Measurements from ENCODE around the gene DNAJB8.

The DNAJB8 gene

DNA sequence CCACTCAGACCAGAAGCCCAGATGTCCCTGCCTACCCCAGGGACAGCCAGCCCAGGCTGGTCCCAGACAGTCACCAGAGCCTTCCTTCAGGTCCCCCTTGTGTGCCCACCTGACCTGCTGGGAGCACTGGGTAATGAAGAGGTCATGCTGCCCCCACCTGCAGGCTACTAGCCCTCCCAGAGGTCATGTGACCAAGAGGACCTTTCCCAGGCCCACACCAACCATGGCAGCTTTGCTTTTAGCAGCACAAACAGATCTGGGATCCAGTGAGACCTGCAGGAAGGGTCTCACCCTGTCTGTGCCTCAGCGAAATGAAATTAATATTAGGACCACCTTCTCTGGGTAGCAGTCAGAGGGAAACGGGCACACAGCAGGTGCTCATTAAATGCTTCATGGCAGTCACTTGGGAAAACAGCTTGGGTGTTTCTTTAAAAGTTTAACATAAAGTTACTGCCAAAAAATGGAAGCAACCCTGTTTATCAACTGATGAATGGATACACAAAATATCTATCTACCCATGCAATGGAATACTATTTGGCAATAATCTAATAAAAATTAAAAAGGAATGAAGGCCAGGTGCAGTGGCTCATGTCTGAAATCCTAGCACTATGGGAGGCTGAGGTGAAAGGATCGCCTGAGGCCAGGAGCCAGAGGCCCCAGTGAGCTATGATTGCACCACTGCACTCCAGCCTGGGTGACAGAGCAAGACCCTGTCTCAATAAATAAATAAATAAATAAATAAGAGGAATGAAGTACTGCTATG is 43.7 kb downstream of the DNAJB8 start:
- Histone ChIP-seq H3K4me3 (ENCODE audit: low read depth, low read length) (no peak overlapping the region), H3K36me3 (ENCODE audit: control insufficient read depth, insufficient read depth, low read length) (no peaks in the 10 kb centered on the region), H3K9ac (ENCODE audit: low read length) (no peak overlapping the region), H3K9me3 (ENCODE audit: control insufficient read depth, insufficient read depth, low read depth, low read length) (peaks cover 6% of the 10 kb centered on the region), H3K4me1 (ENCODE audit: control insufficient read depth, insufficient read depth, low read length) (peaks cover 10% of the 10 kb centered on the region), H3K27me3 (ENCODE audit: control insufficient read depth, insufficient read depth, low read length) (peaks cover 36% of the 10 kb centered on the region), H3K27ac (ENCODE audit: low read depth, low read length) (no peak overlapping the region)

DNA sequence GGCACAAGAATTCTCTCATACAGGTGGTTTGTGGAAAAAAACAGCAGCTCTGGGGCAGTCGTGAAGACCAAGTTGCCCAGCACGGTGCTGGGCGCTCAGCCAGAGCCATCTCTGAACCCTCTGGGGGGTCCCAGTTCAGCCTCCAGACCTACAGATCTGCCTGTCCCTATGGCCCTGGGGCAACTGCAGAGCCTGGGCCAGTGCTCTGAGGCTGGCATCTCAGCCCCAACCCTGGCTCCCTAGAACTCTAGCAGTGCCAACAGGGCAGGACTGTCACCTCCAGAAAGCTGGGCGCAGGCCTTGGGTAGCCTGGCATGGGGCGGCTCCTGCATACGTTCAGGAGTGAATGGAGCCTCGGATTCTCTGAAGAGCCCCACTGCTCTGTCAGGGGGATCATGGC is 44.7 kb downstream of the DNAJB8 start:
- no peaks in the 10 kb centered on the region for H3K36me3 ChIP-seq (ENCODE audit: control insufficient read depth, insufficient read depth, low read length)
- H3K27ac ChIP-seq (ENCODE audit: low read depth, low read length): no peak overlapping the region
- H3K4me1 ChIP-seq (ENCODE audit: control insufficient read depth, insufficient read depth, low read length): peaks cover 9% of the 10 kb centered on the region; the same call in 1 of the 2 replicates
- H3K4me3 ChIP-seq (ENCODE audit: low read depth, low read length): no peak overlapping the region
- H3K27me3 ChIP-seq (ENCODE audit: control insufficient read depth, insufficient read depth, low read length): peaks cover 27% of the 10 kb centered on the region
- H3K9me3 ChIP-seq (ENCODE audit: control insufficient read depth, insufficient read depth, low read depth, low read length): peaks cover 6% of the 10 kb centered on the region
- H3K9ac ChIP-seq (ENCODE audit: low read length): no peak overlapping the region

GRCh38 chr3:128421439-128421836 is 45.3 kb downstream of the DNAJB8 start:
- H3K27me3 ChIP-seq (ENCODE audit: control insufficient read depth, insufficient read depth, low read length): peaks cover 22% of the 10 kb centered on the region
- no peak overlapping the region for H3K9ac ChIP-seq (ENCODE audit: low read length)
- H3K9me3 ChIP-seq (ENCODE audit: control insufficient read depth, insufficient read depth, low read depth, low read length): peaks cover 6% of the 10 kb centered on the region
- H3K4me3 ChIP-seq (ENCODE audit: low read depth, low read length): no peak overlapping the region
- no peaks in the 10 kb centered on the region for H3K36me3 ChIP-seq (ENCODE audit: control insufficient read depth, insufficient read depth, low read length)
- H3K27ac ChIP-seq (ENCODE audit: low read depth, low read length): no peak overlapping the region
- peaks cover 14% of the 10 kb centered on the region; the same call in 1 of the 2 replicates for H3K4me1 ChIP-seq (ENCODE audit: control insufficient read depth, insufficient read depth, low read length)

GRCh38 chr3:128420720-128421438 is 45.8 kb downstream of the DNAJB8 start:
- peaks cover 18% of the 10 kb centered on the region for H3K27me3 ChIP-seq (ENCODE audit: control insufficient read depth, insufficient read depth, low read length)
- H3K27ac ChIP-seq (ENCODE audit: low read depth, low read length): no peak overlapping the region
- H3K4me3 ChIP-seq (ENCODE audit: low read depth, low read length): no peak overlapping the region
- H3K36me3 ChIP-seq (ENCODE audit: control insufficient read depth, insufficient read depth, low read length): no peaks in the 10 kb centered on the region
- H3K9ac ChIP-seq (ENCODE audit: low read length): no peak overlapping the region
- H3K4me1 ChIP-seq (ENCODE audit: control insufficient read depth, insufficient read depth, low read length): peaks cover 15% of the 10 kb centered on the region; the same call in 1 of the 2 replicates
- peaks cover 6% of the 10 kb centered on the region for H3K9me3 ChIP-seq (ENCODE audit: control insufficient read depth, insufficient read depth, low read depth, low read length)

DNA sequence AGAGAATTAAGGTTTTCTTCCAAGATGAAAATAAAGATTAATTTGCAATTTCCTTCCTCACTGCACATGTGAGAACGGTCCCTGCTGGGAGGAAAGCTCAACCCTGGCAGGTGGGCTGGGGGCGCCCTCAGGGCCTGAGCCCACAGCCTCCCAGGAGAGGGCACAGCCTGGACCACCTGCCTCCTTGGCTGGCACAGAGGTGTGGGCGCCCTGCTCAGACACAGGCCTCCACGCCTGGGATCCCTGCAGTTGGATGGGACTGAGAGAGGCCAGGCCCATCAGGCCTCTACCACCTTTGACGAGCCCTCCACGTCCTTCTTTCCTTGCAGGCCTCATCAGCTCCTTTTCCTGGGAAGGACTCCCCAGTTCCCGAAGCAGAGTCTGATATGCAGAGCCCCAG is 46.4 kb downstream of the DNAJB8 start:
- H3K4me1 ChIP-seq (ENCODE audit: control insufficient read depth, insufficient read depth, low read length): peaks cover 15% of the 10 kb centered on the region; the same call in 1 of the 2 replicates
- H3K27ac ChIP-seq (ENCODE audit: low read depth, low read length): no peak overlapping the region
- peaks cover 6% of the 10 kb centered on the region for H3K9me3 ChIP-seq (ENCODE audit: control insufficient read depth, insufficient read depth, low read depth, low read length)
- H3K36me3 ChIP-seq (ENCODE audit: control insufficient read depth, insufficient read depth, low read length): no peaks in the 10 kb centered on the region
- no peak overlapping the region for H3K4me3 ChIP-seq (ENCODE audit: low read depth, low read length)
- H3K27me3 ChIP-seq (ENCODE audit: control insufficient read depth, insufficient read depth, low read length): peaks cover 12% of the 10 kb centered on the region
- no peak overlapping the region for H3K9ac ChIP-seq (ENCODE audit: low read length)

- H3K4me3 ChIP-seq (ENCODE audit: low read depth, low read length): no peak overlapping the region
- no peak overlapping the region for H3K9ac ChIP-seq (ENCODE audit: low read length)
- no peaks in the 10 kb centered on the region for H3K36me3 ChIP-seq (ENCODE audit: control insufficient read depth, insufficient read depth, low read length)
- H3K4me1 ChIP-seq (ENCODE audit: control insufficient read depth, insufficient read depth, low read length): peaks cover 15% of the 10 kb centered on the region; the same call in 1 of the 2 replicates
- no peak overlapping the region for H3K27ac ChIP-seq (ENCODE audit: low read depth, low read length)
- H3K27me3 ChIP-seq (ENCODE audit: control insufficient read depth, insufficient read depth, low read length): 0 out of 2 replicates have a peak, but pooled peaks cover 6% of the 10 kb centered on the region
- peaks cover 6% of the 10 kb centered on the region for H3K9me3 ChIP-seq (ENCODE audit: control insufficient read depth, insufficient read depth, low read depth, low read length)
Measured at GRCh38 chr3:128419311-128419710, 47.4 kb downstream of the DNAJB8 start.

GRCh38 chr3:128418900-128419299 is 47.8 kb downstream of the DNAJB8 start:
- peaks cover 6% of the 10 kb centered on the region for H3K9me3 ChIP-seq (ENCODE audit: control insufficient read depth, insufficient read depth, low read depth, low read length)
- H3K4me1 ChIP-seq (ENCODE audit: control insufficient read depth, insufficient read depth, low read length): peaks cover 15% of the 10 kb centered on the region; the same call in 1 of the 2 replicates
- H3K9ac ChIP-seq (ENCODE audit: low read length): no peak overlapping the region
- no peaks in the 10 kb centered on the region for H3K36me3 ChIP-seq (ENCODE audit: control insufficient read depth, insufficient read depth, low read length)
- H3K27me3 ChIP-seq (ENCODE audit: control insufficient read depth, insufficient read depth, low read length): 0 out of 2 replicates have a peak, but pooled peaks cover 1% of the 10 kb centered on the region
- no peak overlapping the region for H3K4me3 ChIP-seq (ENCODE audit: low read depth, low read length)
- H3K27ac ChIP-seq (ENCODE audit: low read depth, low read length): no peak overlapping the region

DNA sequence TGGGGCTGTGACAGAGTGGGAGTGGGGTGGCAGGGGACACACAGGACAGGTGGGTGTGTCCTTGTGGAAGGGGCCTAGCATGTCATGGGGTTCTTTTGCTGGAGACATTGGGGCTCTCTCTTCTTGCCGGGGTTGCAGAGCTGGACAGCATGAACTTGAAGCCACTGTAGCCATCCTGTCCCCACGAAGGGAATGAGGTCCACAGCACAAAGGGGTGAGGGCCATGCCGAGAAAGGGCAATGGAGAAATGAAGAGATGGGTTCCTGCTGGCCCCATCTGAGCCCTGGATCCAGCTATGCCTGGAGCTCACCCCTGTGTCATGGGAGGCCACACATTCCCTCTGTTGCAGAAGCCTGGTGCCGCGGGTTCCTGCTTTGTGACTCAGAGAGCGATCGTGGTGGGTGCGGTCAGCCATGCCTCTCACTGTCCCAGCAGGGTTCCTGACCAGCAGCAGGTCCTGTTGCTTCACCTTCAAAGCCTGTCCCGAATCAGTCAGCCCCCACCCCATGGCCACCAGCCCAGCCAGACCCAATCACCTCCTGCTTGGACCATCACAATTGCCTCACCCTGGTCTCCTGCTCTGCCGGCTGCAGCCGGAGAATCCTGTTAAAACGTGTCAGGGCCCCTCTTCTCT is 50.0 kb downstream of the DNAJB8 start:
- Histone ChIP-seq H3K4me1 (ENCODE audit: control insufficient read depth, insufficient read depth, low read length) (peaks cover 31% of the 10 kb centered on the region), H3K27ac (ENCODE audit: low read depth, low read length) (no peak overlapping the region), H3K9ac (ENCODE audit: low read length) (peak overlapping the region; percentile 11), H3K4me3 (ENCODE audit: low read depth, low read length) (no peak overlapping the region), H3K9me3 (ENCODE audit: control insufficient read depth, insufficient read depth, low read depth, low read length) (peaks cover 6% of the 10 kb centered on the region), H3K36me3 (ENCODE audit: control insufficient read depth, insufficient read depth, low read length) (no peaks in the 10 kb centered on the region), H3K27me3 (ENCODE audit: control insufficient read depth, insufficient read depth, low read length) (no peaks in the 10 kb centered on the region)

DNA sequence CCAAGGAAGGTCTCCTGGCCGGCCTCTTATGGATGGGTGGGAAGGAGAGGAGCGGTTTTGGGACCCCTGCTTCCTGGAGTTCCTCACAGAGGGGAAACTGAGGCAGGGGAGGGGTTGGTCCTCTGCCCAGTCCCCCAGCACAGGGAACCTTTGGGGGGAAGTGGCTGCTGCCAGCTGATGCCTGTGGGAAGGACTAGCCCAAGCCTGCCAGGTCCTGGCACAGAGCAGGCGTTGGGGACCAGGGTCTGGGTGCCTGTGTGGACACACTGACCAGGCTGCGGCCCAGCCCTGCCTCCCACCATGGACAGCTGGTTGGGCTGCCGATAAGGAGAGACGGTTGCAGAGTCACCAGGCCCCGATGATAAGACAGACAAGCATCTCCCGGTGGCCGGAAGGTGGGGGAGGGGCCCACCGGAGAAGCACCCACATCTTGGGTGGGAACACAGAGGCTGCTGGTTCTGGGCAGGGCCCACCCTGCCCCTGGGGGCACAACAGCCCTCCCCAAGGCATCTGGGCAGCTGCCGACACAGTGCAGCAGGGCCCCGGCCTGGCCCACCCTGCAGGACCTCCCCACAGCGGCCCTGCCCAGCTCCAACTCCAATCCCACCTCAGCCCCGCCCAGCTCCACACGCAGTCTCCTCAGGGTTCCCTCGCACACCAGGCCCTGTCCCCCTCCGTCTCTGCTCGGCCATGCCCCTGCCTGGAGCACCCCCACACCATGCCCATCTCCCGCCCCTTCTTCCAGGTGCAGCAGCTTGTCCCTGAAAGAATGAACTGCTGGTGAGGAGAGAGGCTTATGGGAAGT is 50.7 kb downstream of the DNAJB8 start:
- no peaks in the 10 kb centered on the region for H3K36me3 ChIP-seq (ENCODE audit: control insufficient read depth, insufficient read depth, low read length)
- no peak overlapping the region for H3K27ac ChIP-seq (ENCODE audit: low read depth, low read length)
- H3K9me3 ChIP-seq (ENCODE audit: control insufficient read depth, insufficient read depth, low read depth, low read length): peaks cover 6% of the 10 kb centered on the region
- peaks cover 31% of the 10 kb centered on the region for H3K4me1 ChIP-seq (ENCODE audit: control insufficient read depth, insufficient read depth, low read length)
- peak overlapping the region; percentile 11 for H3K9ac ChIP-seq (ENCODE audit: low read length)
- H3K4me3 ChIP-seq (ENCODE audit: low read depth, low read length): no peak overlapping the region
- H3K27me3 ChIP-seq (ENCODE audit: control insufficient read depth, insufficient read depth, low read length): no peaks in the 10 kb centered on the region

DNA sequence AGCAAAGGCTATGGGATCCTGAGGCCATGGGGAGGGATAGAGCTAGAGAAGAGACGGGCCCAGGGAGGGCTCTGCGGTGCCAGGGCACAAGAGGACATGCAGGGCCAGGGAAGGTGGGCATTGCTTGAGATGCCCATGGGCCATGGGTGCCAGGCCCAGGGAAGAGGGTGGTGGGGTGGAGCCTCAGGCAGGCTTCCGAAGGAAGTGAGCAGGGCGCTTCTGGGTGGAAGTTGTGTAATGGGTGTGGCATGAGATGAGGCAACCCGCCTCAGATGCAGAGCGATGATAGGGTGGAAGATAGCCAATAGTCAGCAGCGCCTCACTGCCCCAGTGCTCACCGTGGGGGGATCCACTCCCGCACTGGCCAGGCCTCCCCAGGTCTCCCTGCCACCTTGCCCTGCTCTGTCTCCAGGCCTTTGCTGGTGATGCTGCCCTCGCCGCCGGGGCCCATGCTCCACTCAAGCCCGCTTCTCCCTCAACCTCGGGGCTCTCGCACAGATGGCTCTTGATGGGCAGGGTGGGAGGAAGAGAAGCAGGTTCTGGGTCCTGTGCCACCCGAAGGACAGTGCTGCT is 51.4 kb downstream of the DNAJB8 start:
- H3K27me3 ChIP-seq (ENCODE audit: control insufficient read depth, insufficient read depth, low read length): no peaks in the 10 kb centered on the region
- H3K9ac ChIP-seq (ENCODE audit: low read length): no peak overlapping the region
- no peak overlapping the region for H3K27ac ChIP-seq (ENCODE audit: low read depth, low read length)
- peaks cover 31% of the 10 kb centered on the region for H3K4me1 ChIP-seq (ENCODE audit: control insufficient read depth, insufficient read depth, low read length)
- H3K9me3 ChIP-seq (ENCODE audit: control insufficient read depth, insufficient read depth, low read depth, low read length): peaks cover 6% of the 10 kb centered on the region
- no peak overlapping the region for H3K4me3 ChIP-seq (ENCODE audit: low read depth, low read length)
- H3K36me3 ChIP-seq (ENCODE audit: control insufficient read depth, insufficient read depth, low read length): no peaks in the 10 kb centered on the region
